DMS153 treated with DMSO at 0.1 percent for 48 hours (cell line): ENCODE measurements around the gene THSD7B.
"Not testable (repeated sequence)": the region's sequence is repeated elsewhere in the genome, so short reads cannot be mapped to it uniquely, and the experiment has no call there.

ENCODE experiments used
- DNase-seq: peaks from one replicate; lab custom pipeline; 2025; ENCODE audit not compliant: unreplicated experiment; lab: John Stamatoyannopoulos, UW

The THSD7B gene

GRCh38 chr2:137039482-137040152 lies 274.3 kb downstream of the THSD7B start:
- no peak for DNase-seq

- no peak for DNase-seq
These were observed 282.0 kb downstream of the THSD7B start for GRCh38 chr2:137047369-137047768.

- DNase-seq = no peak
These were observed 283.1 kb downstream of the THSD7B start for GRCh38 chr2:137048455-137048854.

GRCh38 chr2:137049518-137049917 lies 284.2 kb downstream of the THSD7B start:
- DNase-seq = no peak

- no peak for DNase-seq
These were observed 285.6 kb downstream of the THSD7B start for GRCh38 chr2:137050949-137051348.

- no peak for DNase-seq
These were observed 286.5 kb downstream of the THSD7B start for GRCh38 chr2:137051778-137052398.

GRCh38 chr2:137056704-137057103 lies 291.4 kb downstream of the THSD7B start:
- DNase-seq = no peak

- not testable (repeated sequence) for DNase-seq
These were observed 310.9 kb downstream of the THSD7B start for GRCh38 chr2:137076111-137076765.

- no peak for DNase-seq
These were observed 326.4 kb downstream of the THSD7B start for GRCh38 chr2:137091704-137092103.

GRCh38 chr2:137093116-137093515 lies 327.8 kb downstream of the THSD7B start:
- DNase-seq = no peak

GRCh38 chr2:137096187-137096586 lies 330.8 kb downstream of the THSD7B start:
- no peak for DNase-seq

- no peak for DNase-seq
These were observed 331.3 kb downstream of the THSD7B start for GRCh38 chr2:137096693-137097092.

GRCh38 chr2:137101814-137102213 lies 336.5 kb downstream of the THSD7B start:
- DNase-seq = not testable (repeated sequence)

GRCh38 chr2:137107904-137108303 lies 342.6 kb downstream of the THSD7B start:
- DNase-seq = no peak

GRCh38 chr2:137111896-137112295 lies 346.6 kb downstream of the THSD7B start:
- DNase-seq = no peak

- no peak for DNase-seq
These were observed 349.9 kb downstream of the THSD7B start for GRCh38 chr2:137115081-137115794.

GRCh38 chr2:137115795-137116089 lies 350.4 kb downstream of the THSD7B start:
- DNase-seq = no peak

GRCh38 chr2:137117385-137117784 lies 352.0 kb downstream of the THSD7B start:
- DNase-seq = no peak

- DNase-seq = no peak
These were observed 352.8 kb downstream of the THSD7B start for GRCh38 chr2:137118140-137118539.

GRCh38 chr2:137123226-137123625 lies 357.9 kb downstream of the THSD7B start:
- no peak for DNase-seq

- DNase-seq = no peak
These were observed 367.9 kb downstream of the THSD7B start for GRCh38 chr2:137133225-137133624.

GRCh38 chr2:137138263-137138662 lies 372.9 kb downstream of the THSD7B start:
- no peak for DNase-seq
